MM.1S (cell line): ENCODE results near the gene CWF19L2.
"Not testable (repeated sequence)": the region's sequence is repeated elsewhere in the genome, so short reads cannot be mapped to it uniquely, and the experiment has no call there.

Experiments used
- DNase-seq: peaks from one replicate; pipeline ENCODE4 v3.0.0-alpha.2; 2015
- H2AFZ ChIP-seq: fragments of 300-600 bp; sonication (generic); 2 replicates; pipeline ENCODE4 v1.6.0; 2016; ENCODE audit warnings: antibody characterized with exemption, low read length
- H3F3A ChIP-seq: fragments of 300-600 bp; sonication (generic); 2 replicates; pipeline ENCODE4 v1.6.1; 2016; ENCODE audit warnings: mild to moderate bottlenecking, antibody characterized with exemption, low read length, moderate library complexity, mixed read lengths; ENCODE audit not compliant: insufficient read depth
- H3K27ac ChIP-seq: fragments of 300-600 bp; sonication (generic); 2 replicates; pipeline ENCODE4 v1.5.1; 2016; ENCODE audit warnings: mild to moderate bottlenecking, low read length
- H3K27me3 ChIP-seq: fragments of 300-600 bp; sonication (generic); replicated peaks from 2 replicates; pipeline ENCODE4 v1.6.0; 2016; ENCODE audit warnings: low read length; ENCODE audit not compliant: insufficient read depth
- H3K36me3 ChIP-seq: fragments of 300-600 bp; sonication (generic); replicated peaks from 2 replicates; pipeline ENCODE4 v1.6.1; 2016; ENCODE audit warnings: mild to moderate bottlenecking, low read length, mixed read lengths; ENCODE audit not compliant: insufficient read depth
- H3K4me1 ChIP-seq: fragments of 300-600 bp; sonication (generic); 2 replicates; pipeline ENCODE4 v1.6.1; 2016; ENCODE audit warnings: low read length, mixed read lengths
- H3K4me2 ChIP-seq: fragments of 300-600 bp; sonication (generic); 2 replicates; pipeline ENCODE4 v1.6.0; 2016; ENCODE audit warnings: low read depth, low read length
- H3K4me3 ChIP-seq: fragments of 300-600 bp; sonication (generic); 2 replicates; pipeline ENCODE4 v1.5.1; 2016; ENCODE audit warnings: low read length, mixed read lengths
- H3K79me2 ChIP-seq: fragments of 300-600 bp; sonication (generic); 2 replicates; pipeline ENCODE4 v1.6.1; 2016; ENCODE audit warnings: mixed run types, low read length, mixed read lengths
- H3K9ac ChIP-seq: fragments of 300-600 bp; sonication (generic); 2 replicates; pipeline ENCODE4 v1.6.1; 2016; ENCODE audit warnings: low read length, mixed read lengths
- H3K9me2 ChIP-seq: fragments of 300-600 bp; sonication (generic); replicated peaks from 2 replicates; pipeline ENCODE4 v1.6.1; 2016; ENCODE audit warnings: mild to moderate bottlenecking, low read length, mixed read lengths; ENCODE audit not compliant: insufficient read depth
- H3K9me3 ChIP-seq: fragments of 300-600 bp; sonication (generic); replicated peaks from 2 replicates; pipeline ENCODE4 v1.6.1; 2016; ENCODE audit warnings: mild to moderate bottlenecking, low read length, mixed read lengths; ENCODE audit not compliant: insufficient read depth
- H4K20me1 ChIP-seq: fragments of 300-600 bp; sonication (generic); 2 replicates; pipeline ENCODE4 v1.6.1; 2016; ENCODE audit warnings: mild to moderate bottlenecking, low read length, moderate library complexity, mixed read lengths; ENCODE audit not compliant: insufficient read depth
- CTCF ChIP-seq: fragments of 300-600 bp; sonication (generic); IDR thresholded peaks from 2 replicates; pipeline ENCODE4 v1.5.1; 2016; ENCODE audit warnings: antibody characterized with exemption, low read length, mixed read lengths
- EZH2 ChIP-seq: fragments of 300-600 bp; sonication (generic); optimal IDR thresholded peaks from 2 replicates; pipeline ENCODE3; 2017; ENCODE audit warnings: low read depth, mild to moderate bottlenecking, antibody characterized with exemption, low read length, mixed read lengths
- EZH2phosphoT487 ChIP-seq: fragments of 300-600 bp; sonication (generic); IDR thresholded peaks from 2 replicates; pipeline ENCODE4 v1.6.1; 2018; ENCODE audit warnings: antibody characterized with exemption, low read length

CWF19L2 gene

GRCh38 chr11:107472966-107473365 lies 15.3 kb upstream of the CWF19L2 start:
- TF ChIP-seq EZH2phosphoT487: no peak
- no peak for TF ChIP-seq CTCF
- no peak for TF ChIP-seq EZH2
- Histone ChIP-seq H2AFZ (no peak overlapping the region), H3K4me3 (no peak overlapping the region), H3F3A (no peaks in the 10 kb centered on the region), H3K27me3 (no peaks in the 10 kb centered on the region), H4K20me1 (no peaks in the 10 kb centered on the region), H3K9me3 (no peaks in the 10 kb centered on the region), H3K36me3 (no peaks in the 10 kb centered on the region), H3K9me2 (no peaks in the 10 kb centered on the region), H3K4me1 (peaks cover 2% of the 10 kb centered on the region), H3K79me2 (no peaks in the 10 kb centered on the region), H3K4me2 (no peak overlapping the region), H3K27ac (no peak overlapping the region), H3K9ac (no peak overlapping the region)
- DNase-seq: no peak

GRCh38 chr11:107468596-107468995 lies 11.0 kb upstream of the CWF19L2 start:
- no peak for DNase-seq
- H3K9me2 ChIP-seq: no peaks in the 10 kb centered on the region
- no peak overlapping the region for H3K9ac ChIP-seq
- no peak overlapping the region for H3K4me3 ChIP-seq
- no peaks in the 10 kb centered on the region for H3F3A ChIP-seq
- no peak overlapping the region for H3K4me2 ChIP-seq
- H3K27me3 ChIP-seq: no peaks in the 10 kb centered on the region
- no peaks in the 10 kb centered on the region for H3K4me1 ChIP-seq
- no peaks in the 10 kb centered on the region for H4K20me1 ChIP-seq
- TF ChIP-seq EZH2 (no peak), EZH2phosphoT487 (no peak), CTCF (no peak)
- no peaks in the 10 kb centered on the region for H3K36me3 ChIP-seq
- no peak overlapping the region for H2AFZ ChIP-seq
- H3K9me3 ChIP-seq: no peaks in the 10 kb centered on the region
- H3K79me2 ChIP-seq: no peaks in the 10 kb centered on the region
- no peak overlapping the region for H3K27ac ChIP-seq

- H3K4me3 ChIP-seq: no peak overlapping the region
- no peaks in the 10 kb centered on the region for H3F3A ChIP-seq
- H4K20me1 ChIP-seq: no peaks in the 10 kb centered on the region
- H3K9ac ChIP-seq: no peak overlapping the region
- no peak overlapping the region for H3K4me2 ChIP-seq
- H3K79me2 ChIP-seq: no peaks in the 10 kb centered on the region
- no peaks in the 10 kb centered on the region for H3K27me3 ChIP-seq
- no peaks in the 10 kb centered on the region for H3K9me3 ChIP-seq
- no peak overlapping the region for H3K27ac ChIP-seq
- no peaks in the 10 kb centered on the region for H3K9me2 ChIP-seq
- TF ChIP-seq CTCF: no peak
- no peak for TF ChIP-seq EZH2
- no peak for TF ChIP-seq EZH2phosphoT487
- no peaks in the 10 kb centered on the region for H3K4me1 ChIP-seq
- no peak for DNase-seq
- H3K36me3 ChIP-seq: no peaks in the 10 kb centered on the region
- H2AFZ ChIP-seq: no peak overlapping the region
Measured at GRCh38 chr11:107467696-107468095, 10.1 kb upstream of the CWF19L2 start.

- H3K27ac ChIP-seq, H3K36me3 ChIP-seq, H4K20me1 ChIP-seq, H3K4me1 ChIP-seq, H3K27me3 ChIP-seq, H3F3A ChIP-seq, H2AFZ ChIP-seq, H3K4me2 ChIP-seq, H3K9me2 ChIP-seq, H3K9me3 ChIP-seq, DNase-seq, H3K79me2 ChIP-seq, H3K4me3 ChIP-seq, H3K9ac ChIP-seq: not testable (repeated sequence)
Measured at GRCh38 chr11:107466275-107466866, 8.7 kb upstream of the CWF19L2 start.
